KMS-11 (cell line): ENCODE data around the gene ANGEL2.

Experiments used
- H2AFZ ChIP-seq: fragments of 200-600 bp; sonication (generic); 2 replicates; pipeline ENCODE4 v1.6.1; 2016; ENCODE audit warnings: antibody characterized with exemption, mixed run types, low read depth
- H3K27ac ChIP-seq: fragments of 200-600 bp; sonication (generic); 2 replicates; pipeline ENCODE4 v1.6.1; 2016; ENCODE audit warnings: mild to moderate bottlenecking, mixed run types
- H3K27me3 ChIP-seq: fragments of 200-600 bp; sonication (generic); 2 replicates; pipeline ENCODE4 v1.6.1; 2017; ENCODE audit warnings: mild to moderate bottlenecking, low read depth, mixed run types, moderate library complexity; ENCODE audit not compliant: insufficient read depth
- H3K36me3 ChIP-seq: fragments of 200-600 bp; sonication (generic); 2 replicates; pipeline ENCODE4 v1.6.1; 2017; ENCODE audit warnings: mild to moderate bottlenecking, mixed run types; ENCODE audit not compliant: insufficient read depth
- H3K4me1 ChIP-seq: fragments of 200-600 bp; sonication (generic); 2 replicates; pipeline ENCODE4 v1.6.1; 2016; ENCODE audit warnings: mild to moderate bottlenecking, low read depth, mixed run types; ENCODE audit not compliant: poor library complexity, severe bottlenecking
- H3K4me2 ChIP-seq: fragments of 200-600 bp; sonication (generic); 2 replicates; pipeline ENCODE4 v1.7.0; 2016; ENCODE audit warnings: mild to moderate bottlenecking, mixed run types
- H3K4me3 ChIP-seq: fragments of 200-600 bp; sonication (generic); IDR thresholded peaks from 2 replicates; pipeline ENCODE4 v1.6.1; 2017; ENCODE audit warnings: low read depth, low read length, mixed read lengths; ENCODE audit not compliant: insufficient read depth
- H3K79me2 ChIP-seq: fragments of 200-600 bp; sonication (generic); 2 replicates; pipeline ENCODE4 v1.6.1; 2016; ENCODE audit warnings: low read depth, mixed run types; ENCODE audit not compliant: insufficient read depth
- H3K9ac ChIP-seq: fragments of 200-600 bp; sonication (generic); 2 replicates; pipeline ENCODE4 v1.6.1; 2016; ENCODE audit warnings: mild to moderate bottlenecking, mixed run types
- H4K20me1 ChIP-seq: fragments of 200-600 bp; sonication (generic); 2 replicates; pipeline ENCODE4 v1.6.1; 2016; ENCODE audit warnings: mild to moderate bottlenecking, mixed run types; ENCODE audit not compliant: insufficient read depth
- TF ChIP-seq, protein P1 (sequence below): fragments of 200-600 bp; sonication (generic); conservative IDR thresholded peaks from 2 replicates; pipeline ENCODE4 v1.6.1; 2017; ENCODE audit warnings: low read depth, mild to moderate bottlenecking, antibody characterized with exemption, low read length, moderate library complexity, mixed read lengths

The ANGEL2 gene

DNA sequence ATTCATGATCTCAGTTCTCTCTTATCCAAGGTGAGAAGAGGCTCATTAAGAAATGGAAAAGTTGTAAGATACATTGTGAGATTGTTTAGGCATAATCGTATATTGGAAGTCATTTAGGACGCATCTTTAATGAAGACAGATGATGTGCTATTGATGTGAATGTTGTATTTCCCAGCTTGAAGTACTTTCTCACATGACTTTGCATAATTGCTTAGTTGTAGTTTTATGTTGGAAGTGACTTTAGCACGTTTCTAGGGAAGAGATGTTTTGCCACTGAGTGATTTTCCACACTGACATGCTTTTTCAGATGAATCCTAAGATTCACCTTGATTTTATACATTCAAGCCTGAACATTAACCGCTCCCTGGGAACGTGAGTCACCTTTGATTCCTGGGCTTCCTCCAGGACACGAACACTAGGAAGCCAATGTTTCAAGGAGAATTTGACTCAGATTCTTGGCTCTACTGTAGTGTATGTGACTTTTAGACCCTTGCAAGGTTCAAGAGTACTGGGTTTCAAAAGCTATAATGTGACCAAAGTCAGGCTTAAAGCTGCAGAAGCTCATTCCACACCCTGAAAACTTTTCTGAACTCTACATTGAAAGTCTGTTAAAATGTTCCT, 27.9 kb downstream of the ANGEL2 start:
- no peaks in the 10 kb centered on the region for H3K27me3 ChIP-seq
- no peak overlapping the region for H3K9ac ChIP-seq
- no peaks in the 10 kb centered on the region for H4K20me1 ChIP-seq
- H3K4me3 ChIP-seq, result no peak overlapping the region
- H3K36me3 ChIP-seq, result no peaks in the 10 kb centered on the region
- no peaks in the 10 kb centered on the region for H3K79me2 ChIP-seq
- TF ChIP-seq, protein P1, sequence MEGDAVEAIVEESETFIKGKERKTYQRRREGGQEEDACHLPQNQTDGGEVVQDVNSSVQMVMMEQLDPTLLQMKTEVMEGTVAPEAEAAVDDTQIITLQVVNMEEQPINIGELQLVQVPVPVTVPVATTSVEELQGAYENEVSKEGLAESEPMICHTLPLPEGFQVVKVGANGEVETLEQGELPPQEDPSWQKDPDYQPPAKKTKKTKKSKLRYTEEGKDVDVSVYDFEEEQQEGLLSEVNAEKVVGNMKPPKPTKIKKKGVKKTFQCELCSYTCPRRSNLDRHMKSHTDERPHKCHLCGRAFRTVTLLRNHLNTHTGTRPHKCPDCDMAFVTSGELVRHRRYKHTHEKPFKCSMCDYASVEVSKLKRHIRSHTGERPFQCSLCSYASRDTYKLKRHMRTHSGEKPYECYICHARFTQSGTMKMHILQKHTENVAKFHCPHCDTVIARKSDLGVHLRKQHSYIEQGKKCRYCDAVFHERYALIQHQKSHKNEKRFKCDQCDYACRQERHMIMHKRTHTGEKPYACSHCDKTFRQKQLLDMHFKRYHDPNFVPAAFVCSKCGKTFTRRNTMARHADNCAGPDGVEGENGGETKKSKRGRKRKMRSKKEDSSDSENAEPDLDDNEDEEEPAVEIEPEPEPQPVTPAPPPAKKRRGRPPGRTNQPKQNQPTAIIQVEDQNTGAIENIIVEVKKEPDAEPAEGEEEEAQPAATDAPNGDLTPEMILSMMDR, result no peak
- H3K27ac ChIP-seq, result no peak overlapping the region
- no peaks in the 10 kb centered on the region for H3K4me1 ChIP-seq
- no peak overlapping the region for H3K4me2 ChIP-seq
- no peak overlapping the region for H2AFZ ChIP-seq

DNA sequence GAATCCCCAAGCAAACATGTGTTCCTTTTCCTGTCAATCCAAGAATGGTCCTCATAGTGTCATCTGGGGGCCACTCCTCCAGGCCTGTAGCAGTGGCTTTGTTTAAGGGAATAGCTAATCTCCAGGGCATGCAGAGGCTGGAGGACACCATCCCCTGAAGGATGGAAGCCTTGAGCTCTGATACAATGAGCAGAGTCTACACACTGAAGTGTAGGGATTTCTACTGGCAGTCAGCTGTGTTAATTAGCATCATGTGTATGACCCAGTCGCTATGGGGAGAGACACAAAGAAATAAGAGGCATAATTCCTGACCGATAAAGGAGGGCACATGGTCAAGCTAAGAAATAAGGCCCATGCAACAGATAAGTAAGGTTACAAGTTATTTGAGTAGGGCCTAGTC, 29.1 kb downstream of the ANGEL2 start:
- Histone ChIP-seq H3K4me2 (no peak overlapping the region), H3K9ac (no peak overlapping the region), H3K36me3 (no peaks in the 10 kb centered on the region), H2AFZ (no peak overlapping the region), H3K79me2 (no peaks in the 10 kb centered on the region), H3K27ac (no peak overlapping the region), H3K4me3 (no peak overlapping the region), H3K4me1 (no peaks in the 10 kb centered on the region), H4K20me1 (no peaks in the 10 kb centered on the region), H3K27me3 (no peaks in the 10 kb centered on the region)
- TF ChIP-seq, protein P1, result no peak

DNA sequence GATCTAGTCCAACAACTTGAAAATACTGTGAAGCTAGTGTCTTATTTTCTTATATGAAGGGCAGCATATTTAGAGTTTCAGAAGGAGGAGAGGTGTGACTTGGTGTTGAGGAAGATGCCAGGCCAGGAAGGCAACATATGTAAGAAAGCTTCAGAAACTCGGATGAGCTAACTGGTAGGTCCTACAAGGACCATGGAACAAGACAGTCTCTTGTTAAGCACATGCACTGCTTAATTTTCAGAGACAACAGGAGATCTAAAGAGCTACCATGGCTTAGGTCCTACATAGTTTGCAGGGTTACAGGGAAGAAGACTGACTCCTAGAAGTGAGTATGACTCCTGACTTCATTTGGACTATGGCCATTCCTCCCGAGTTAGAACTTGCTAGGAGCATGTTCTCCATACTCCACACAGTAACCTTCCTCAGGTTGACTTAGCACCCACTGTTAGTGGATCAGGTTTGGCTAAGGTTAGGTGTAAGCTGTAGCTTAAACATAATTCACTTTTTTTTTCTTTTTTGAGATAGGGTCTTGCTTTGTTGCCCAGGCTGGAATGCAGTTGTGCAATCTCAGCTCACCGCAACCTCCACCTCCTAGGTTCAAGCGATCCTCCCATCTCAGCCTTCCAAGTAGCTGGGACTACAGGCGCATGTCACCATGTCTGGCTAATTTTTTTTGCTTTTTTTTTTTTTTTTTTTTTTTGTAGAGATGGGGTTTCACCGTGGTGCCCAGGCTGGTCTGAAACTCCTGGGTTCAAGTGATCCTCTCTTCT, 31.0 kb downstream of the ANGEL2 start:
- Histone ChIP-seq H3K27ac (no peak overlapping the region), H2AFZ (no peak overlapping the region), H3K4me2 (no peak overlapping the region), H3K4me3 (no peak overlapping the region), H3K9ac (no peak overlapping the region), H3K36me3 (no peaks in the 10 kb centered on the region), H3K79me2 (no peaks in the 10 kb centered on the region), H3K4me1 (no peaks in the 10 kb centered on the region), H3K27me3 (no peaks in the 10 kb centered on the region), H4K20me1 (no peaks in the 10 kb centered on the region)
- TF ChIP-seq, protein P1, result no peak

DNA sequence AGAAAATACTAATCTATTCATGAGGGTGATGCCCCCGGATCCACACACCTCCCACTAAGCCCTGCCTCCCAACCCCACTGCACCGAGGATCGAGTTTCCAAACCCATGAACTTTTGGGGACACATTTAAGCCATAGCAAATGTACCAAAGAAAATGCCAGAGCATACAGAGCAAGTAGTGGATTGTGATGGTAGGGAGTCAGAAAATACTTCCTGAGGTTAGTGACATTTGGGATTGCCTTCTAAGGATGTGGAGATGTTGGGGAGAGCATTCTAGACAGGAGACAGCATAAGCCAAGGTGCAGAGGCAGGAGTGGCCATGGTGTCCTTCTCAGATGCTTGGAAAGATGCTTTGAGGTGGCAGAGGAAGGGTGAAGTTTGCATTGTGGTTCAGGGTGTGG, 32.2 kb downstream of the ANGEL2 start:
- Histone ChIP-seq H3K9ac (no peak overlapping the region), H3K36me3 (no peaks in the 10 kb centered on the region), H3K27ac (no peak overlapping the region), H3K4me1 (no peaks in the 10 kb centered on the region), H3K27me3 (no peaks in the 10 kb centered on the region), H2AFZ (no peak overlapping the region), H3K4me3 (no peak overlapping the region), H3K79me2 (no peaks in the 10 kb centered on the region), H4K20me1 (no peaks in the 10 kb centered on the region), H3K4me2 (no peak overlapping the region)
- TF ChIP-seq, protein P1, result no peak
